ENCODE results near the gene RPIA. TPM values are rescaled to one million over a fixed set of nuclear protein-coding genes. Genes with fewer than 3 reads are reported as not detected.
"Not testable (repeated sequence)": the region's sequence is repeated elsewhere in the genome, so short reads cannot be mapped to it uniquely, and the experiment has no call there.

The RPIA gene
- total RNA-seq, 1 experiment from 2014 or later, result 32.5 TPM

GRCh38 chr2:88764141-88764849 lies 72.8 kb downstream of the RPIA start:
- in situ Hi-C loops (cut with HindIII; ENCODE audit: low sequenced_read_pairs), result no loop called here
- DNase-seq (ENCODE audit: low spot score), result no peak

- DNase-seq (ENCODE audit: low spot score), result no peak
- in situ Hi-C loops (cut with HindIII; ENCODE audit: low sequenced_read_pairs), result no loop called here
Measured at GRCh38 chr2:88764850-88765153, 73.3 kb downstream of the RPIA start.

- in situ Hi-C loops (cut with HindIII; ENCODE audit: low sequenced_read_pairs), result no loop called here
- DNase-seq (ENCODE audit: low spot score), result no peak
Measured at GRCh38 chr2:88765154-88765888, 73.8 kb downstream of the RPIA start.

- DNase-seq (ENCODE audit: low spot score); in situ Hi-C loops (cut with HindIII; ENCODE audit: low sequenced_read_pairs): not testable (repeated sequence)
Measured at GRCh38 chr2:88765889-88766481, 74.5 kb downstream of the RPIA start.

- DNase-seq (ENCODE audit: low spot score), result no peak
- in situ Hi-C loops (cut with HindIII; ENCODE audit: low sequenced_read_pairs), result no loop called here
Measured at GRCh38 chr2:88770016-88770415, 78.5 kb downstream of the RPIA start.

GRCh38 chr2:88773233-88774028 lies 82.0 kb downstream of the RPIA start:
- in situ Hi-C loops (cut with HindIII; ENCODE audit: low sequenced_read_pairs); DNase-seq (ENCODE audit: low spot score): not testable (repeated sequence)

GRCh38 chr2:88789213-88789612 lies 97.7 kb downstream of the RPIA start:
- in situ Hi-C loops (cut with HindIII; ENCODE audit: low sequenced_read_pairs); DNase-seq (ENCODE audit: low spot score): not testable (repeated sequence)

GRCh38 chr2:88795932-88796331 lies 104.5 kb downstream of the RPIA start:
- DNase-seq (ENCODE audit: low spot score); in situ Hi-C loops (cut with HindIII; ENCODE audit: low sequenced_read_pairs): not testable (repeated sequence)

GRCh38 chr2:88796523-88796922 lies 105.0 kb downstream of the RPIA start:
- in situ Hi-C loops (cut with HindIII; ENCODE audit: low sequenced_read_pairs); DNase-seq (ENCODE audit: low spot score): not testable (repeated sequence)

- DNase-seq (ENCODE audit: low spot score); in situ Hi-C loops (cut with HindIII; ENCODE audit: low sequenced_read_pairs): not testable (repeated sequence)
Measured at GRCh38 chr2:88797164-88797563, 105.7 kb downstream of the RPIA start.

Other genes starting within 250 kb of the RPIA start
- not detected in 2 replicates for gene FOXI3, start 239.0 kb upstream of the RPIA start, total RNA-seq (2014; rRNA removed; shearing (Covaris generic))
- 9.8 and 13.5 TPM in 2 replicates for gene EIF2AK3, start 64.2 kb upstream of the RPIA start, total RNA-seq (2014; rRNA removed; shearing (Covaris generic))